ENCODE results near the gene SEMA5B. TPM values are rescaled to one million over a fixed set of nuclear protein-coding genes. Genes with fewer than 3 reads are reported as not detected.

The SEMA5B gene
- total RNA-seq, 1 experiment from 2014 or later, result 9.4 TPM

GRCh38 chr3:122992676-122993075 is 34.9 kb downstream of the SEMA5B start:
- WGBS (ENCODE audit: extremely low coverage, insufficient read length, low lambda C conversion rate), result no CpG with 5 or more reads among the region's 9 CpGs
- Histone ChIP-seq H3K23ac (ENCODE audit: insufficient read length, low read depth, low read length) (no peak overlapping the region), H4K20me1 (ENCODE audit: control insufficient read depth, insufficient read depth, insufficient read length) (no peaks in the 10 kb centered on the region), H3K18ac (ENCODE audit: insufficient read length, low read depth, low read length) (no peak overlapping the region), H3K14ac (ENCODE audit: insufficient read depth, low read length) (no peak overlapping the region), H3K9me3 (ENCODE audit: control insufficient read depth, low read depth, low read length) (no peaks in the 10 kb centered on the region), H4K5ac (ENCODE audit: insufficient read length, low read depth, low read length) (no peak overlapping the region), H2BK120ac (ENCODE audit: low read depth, low read length, poor library complexity, severe bottlenecking) (no peak overlapping the region), H2BK12ac (ENCODE audit: insufficient read length, low read depth, low read length) (no peak overlapping the region), H4K8ac (replicated peaks; ENCODE audit: insufficient read length, low read depth, low read length) (no peak overlapping the region), H2BK5ac (ENCODE audit: insufficient read length, low read length) (no peak overlapping the region), H3K79me2 (ENCODE audit: insufficient read depth, low read length) (no peaks in the 10 kb centered on the region), H3K27ac (ENCODE audit: insufficient read length, low read depth, low read length) (no peak overlapping the region), H3K4ac (ENCODE audit: low read depth, low read length) (no peak overlapping the region), H3K9ac (ENCODE audit: extremely low read depth, insufficient read length, low read length) (no peak overlapping the region), H4K91ac (ENCODE audit: insufficient read length, low read depth, low read length) (no peak overlapping the region), H2BK20ac (ENCODE audit: low read depth, low read length, poor library complexity, severe bottlenecking) (no peak overlapping the region), H3K23me2 (ENCODE audit: insufficient read length, low read depth, low read length, poor library complexity, severe bottlenecking) (no peaks in the 10 kb centered on the region), H3K56ac (ENCODE audit: insufficient read length, low read depth, low read length) (no peak overlapping the region), H2AK5ac (ENCODE audit: insufficient read length, low read length) (no peak overlapping the region), H3T11ph (ENCODE audit: low read length) (no peak overlapping the region), H3K4me1 (ENCODE audit: insufficient read depth, low read length) (peaks cover 13% of the 10 kb centered on the region; the same call in 1 of the 2 replicates), H2BK15ac (ENCODE audit: low read depth, low read length) (no peak overlapping the region), H3K27me3 (ENCODE audit: insufficient read depth, low read length) (no peaks in the 10 kb centered on the region), H2AFZ (ENCODE audit: low read length) (no peak overlapping the region), H3K4me2 (ENCODE audit: insufficient read depth, insufficient read length, low read length) (no peak overlapping the region), H3K79me1 (ENCODE audit: insufficient read depth, low read depth, low read length, poor library complexity, severe bottlenecking) (no peaks in the 10 kb centered on the region)
- Mint-ChIP-seq H3K9me3 (no peaks in the 10 kb centered on the region; a peak in 1 of 5 replicates), H3K27ac (peak overlapping the region in 1 of 3 experiments; percentile 59; a peak in 1 of 7 replicates), H3K4me1 (peaks cover 38 to 51% of the 10 kb centered on the region in 2 experiments), H3K36me3 (ENCODE audit: insufficient read depth in 1 of 3, low read depth in 3 of 3) (no peaks in the 10 kb centered on the region; a peak in 1 of 7 replicates), H3K27me3 (ENCODE audit: low read depth) (peaks cover 15% of the 10 kb centered on the region), H3K4me3 (no peak overlapping the region)
- no peak for TF ChIP-seq CTCF (conservative IDR thresholded peaks at IDR 0.05)
- no peak for DNase-seq

Data from H9 (cell line).